IMR-90 (cell line): ENCODE data around the gene COL7A1. TPM values are rescaled to one million over a fixed set of nuclear protein-coding genes. Genes with fewer than 3 reads are reported as not detected.

Experiments
- ATAC-seq: fragments of 200-7000 bp; cut with Tn5 transposase; 2 replicates; pipeline ENCODE4 v1.9.1; 2020; ENCODE audit warnings: low read depth, mild to moderate bottlenecking, moderate library complexity
- BruUV-seq: library from RNA; stranded (reverse); fragments of 400-500 nt; replicated peaks from 2 replicates; lab custom pipeline; 2021; lab: Mats Ljungman, UMichigan
- CTCF ChIA-PET: fragments of 300-600 bp; formaldehyde crosslinking; extraction: SDS; loops from one replicate; lab custom pipeline; 2021; ENCODE audit warnings: antibody characterized with exemption; lab: Yijun Ruan, JAX
- POLR2A ChIA-PET: fragments of 300-600 bp; sonication (Branson Sonifier 250); formaldehyde crosslinking; loops from one replicate; lab custom pipeline; 2022; ENCODE audit warnings: antibody characterized with exemption; ENCODE audit not compliant: unreplicated experiment; lab: Charles Lee
- DNase-seq: peaks from one replicate; pipeline ENCODE4 v3.0.0; 2013
- H2AFZ ChIP-seq: replicated peaks from 2 replicates; pipeline ENCODE3; 2013; ENCODE audit warnings: low read length, mild to moderate bottlenecking; ENCODE audit not compliant: poor library complexity
- H2AK5ac ChIP-seq: 2 replicates; pipeline ENCODE4 v1.6.1; 2013; ENCODE audit warnings: low read depth, low read length, inconsistent platforms
- H2AK9ac ChIP-seq: replicated peaks from 2 replicates; pipeline ENCODE3; 2013; ENCODE audit warnings: mild to moderate bottlenecking, low read depth, low read length, moderate library complexity; ENCODE audit not compliant: poor library complexity
- H2BK120ac ChIP-seq: 2 replicates; pipeline ENCODE4 v1.6.1; 2013; ENCODE audit warnings: low read depth, low read length, inconsistent platforms
- H2BK15ac ChIP-seq: 3 replicates; pipeline ENCODE4 v1.6.1; 2013; ENCODE audit warnings: low read depth, low read length, inconsistent platforms
- H2BK20ac ChIP-seq: 2 replicates; pipeline ENCODE4 v1.6.1; 2013; ENCODE audit warnings: low read depth, mild to moderate bottlenecking, inconsistent platforms, low read length, moderate library complexity
- H2BK5ac ChIP-seq: 2 replicates; pipeline ENCODE4 v1.6.1; 2013; ENCODE audit warnings: mild to moderate bottlenecking, low read depth, low read length, inconsistent platforms; ENCODE audit not compliant: poor library complexity, severe bottlenecking
- H3K14ac ChIP-seq: replicated peaks from 2 replicates; pipeline ENCODE4 v1.6.1; 2013; ENCODE audit warnings: low read depth, low read length, inconsistent platforms
- H3K18ac ChIP-seq: 2 replicates; pipeline ENCODE4 v1.6.1; 2013; ENCODE audit warnings: low read depth, low read length, control low read depth
- H3K23ac ChIP-seq: 2 replicates; pipeline ENCODE4 v1.6.1; 2013; ENCODE audit warnings: low read depth, low read length, inconsistent platforms
- H3K27ac ChIP-seq: 2 replicates; pipeline ENCODE4 v1.5.1; 2013; ENCODE audit warnings: mild to moderate bottlenecking, control low read depth, low read length; ENCODE audit not compliant: insufficient read depth
- H3K27me3 ChIP-seq: 2 replicates; pipeline ENCODE4 v1.6.1; 2013; ENCODE audit warnings: low read length; ENCODE audit not compliant: control insufficient read depth, insufficient read depth
- H3K36me3 ChIP-seq: 2 replicates; pipeline ENCODE4 v1.6.1; 2013; ENCODE audit warnings: low read length, mixed read lengths; ENCODE audit not compliant: control insufficient read depth, insufficient read depth
- H3K4ac ChIP-seq: 2 replicates; pipeline ENCODE4 v1.6.1; 2013; ENCODE audit warnings: low read depth, low read length, inconsistent platforms
- H3K4me1 ChIP-seq: 2 replicates; pipeline ENCODE4 v1.6.1; 2013; ENCODE audit warnings: low read length, mixed read lengths; ENCODE audit not compliant: control insufficient read depth, insufficient read depth
- H3K4me2 ChIP-seq: 2 replicates; pipeline ENCODE4 v1.6.1; 2013; ENCODE audit warnings: low read depth, mild to moderate bottlenecking, control low read depth, low read length, moderate library complexity
- H3K4me3 ChIP-seq: 2 replicates; pipeline ENCODE4 v1.5.1; 2013; ENCODE audit warnings: low read depth, mild to moderate bottlenecking, control low read depth, low read length, moderate library complexity; ENCODE audit not compliant: insufficient read depth
- H3K56ac ChIP-seq: 2 replicates; pipeline ENCODE4 v1.6.1; 2013; ENCODE audit warnings: low read length, inconsistent platforms; ENCODE audit not compliant: insufficient read depth; ENCODE audit errors: extremely low read depth
- H3K79me1 ChIP-seq, 2 experiments: 2 replicates each; pipeline ENCODE4 v1.6.1; 2013; ENCODE audit warnings: low read length in 2 of 2, inconsistent platforms in 1 of 2, low read depth in 1 of 2
- H3K9ac ChIP-seq: 2 replicates; pipeline ENCODE4 v1.6.1; 2013; ENCODE audit warnings: low read depth, low read length, control low read depth
- H3K9me1 ChIP-seq: 2 replicates; pipeline ENCODE4 v1.6.1; 2013; ENCODE audit warnings: low read length, inconsistent platforms; ENCODE audit not compliant: insufficient read depth
- H3K9me3 ChIP-seq: 2 replicates; pipeline ENCODE4 v1.6.1; 2013; ENCODE audit warnings: low read length; ENCODE audit not compliant: control insufficient read depth, insufficient read depth
- H4K20me1 ChIP-seq: 2 replicates; pipeline ENCODE4 v1.6.1; 2013; ENCODE audit warnings: low read length, inconsistent platforms; ENCODE audit not compliant: insufficient read depth
- H4K5ac ChIP-seq: 2 replicates; pipeline ENCODE4 v1.6.1; 2013; ENCODE audit warnings: mild to moderate bottlenecking, low read depth, low read length, control low read depth
- H4K8ac ChIP-seq, 2 experiments: 2 replicates each; pipeline ENCODE4 v1.6.1; 2013; ENCODE audit warnings: low read depth in 2 of 2, low read length in 2 of 2, control low read depth in 1 of 2, inconsistent platforms in 1 of 2
- H4K91ac ChIP-seq: 2 replicates; pipeline ENCODE4 v1.6.1; 2013; ENCODE audit warnings: low read depth, low read length, inconsistent platforms; ENCODE audit not compliant: insufficient read depth
- CHD1 ChIP-seq: IDR thresholded peaks from 2 replicates; pipeline ENCODE4 v1.6.1; 2012; ENCODE audit warnings: low read depth, low read length, improper control_type of control experiment
- FOS ChIP-seq: fragments of 150-350 bp; IDR thresholded peaks from 2 replicates; pipeline ENCODE4 v1.6.1; 2016; ENCODE audit warnings: low read depth, low read length
- MAFK ChIP-seq: IDR thresholded peaks from 2 replicates; pipeline ENCODE4 v1.6.1; 2012; ENCODE audit warnings: low read depth, low read length, improper control_type of control experiment
- MXI1 ChIP-seq: IDR thresholded peaks from 2 replicates; pipeline ENCODE4 v1.6.1; 2012; ENCODE audit warnings: low read depth, mild to moderate bottlenecking, low read length, moderate library complexity, borderline replicate concordance
- POLR2A ChIP-seq: IDR thresholded peaks from 2 replicates; pipeline ENCODE4 v1.6.1; 2012; ENCODE audit warnings: mild to moderate bottlenecking, low read depth, low read length
- RAD21 ChIP-seq: IDR thresholded peaks from 2 replicates; pipeline ENCODE4 v1.6.1; 2012; ENCODE audit warnings: low read length, improper control_type of control experiment
- RCOR1 ChIP-seq: IDR thresholded peaks from 2 replicates; pipeline ENCODE4 v1.6.1; 2012; ENCODE audit warnings: mild to moderate bottlenecking, low read length, improper control_type of control experiment; ENCODE audit not compliant: insufficient replicate concordance
- SMC3 ChIP-seq: fragments of 150-350 bp; IDR thresholded peaks from 2 replicates; pipeline ENCODE4 v1.6.1; 2016; ENCODE audit warnings: low read depth, mild to moderate bottlenecking, antibody characterized with exemption, low read length, moderate library complexity
- WGBS, 2 experiments: methylation state at CpG; one replicate each; pipeline versions ENCODE4 v1.1.5 to v1.1.7; 2013; ENCODE audit warnings: missing lambda C conversion rate in 2 of 2; ENCODE audit not compliant: insufficient read length in 1 of 2; ENCODE audit errors: extremely low coverage in 2 of 2; 5-methylcytosine and 5-hydroxymethylcytosine counted together
- dilution Hi-C: fragments of 300-500 bp; cut with HindIII; formaldehyde crosslinking; loops from one replicate; pipeline ENCODE4 v1.14.3; 2018; ENCODE audit warnings: low sequenced_read_pairs; ENCODE audit not compliant: unreplicated experiment
- in situ Hi-C: fragments of 300-500 bp; cut with MboI; formaldehyde crosslinking; loops from 3 replicates; pipeline ENCODE4 v1.14.3; 2019; ENCODE audit warnings: low sequenced_read_pairs, inconsistent platforms, mixed read lengths
- intact Hi-C: fragments of 100-400 bp; cut with micrococcal nuclease; formaldehyde crosslinking; loops from 2 replicates; pipeline ENCODE4 v1.10.0; 2022
- polyA plus RNA-seq, 3 experiments: library from polyadenylated mRNA; depleted of rRNA; stranded (reverse); fragments of >200 nt; gene quantifications; 2 replicates each; pipeline ENCODE4 v1.2.3, GENCODE V29; 2012; ENCODE audit warnings: low replicate concordance in 1 of 3
- total RNA-seq: library from RNA; depleted of rRNA; stranded (reverse); fragments of >200 nt; gene quantifications from 2 replicates; pipeline ENCODE4 v1.2.3, GENCODE V29; 2012
- TF ChIP-seq, protein P1 (sequence below): conservative IDR thresholded peaks from 2 replicates; pipeline ENCODE4 v1.5.1; 2012; ENCODE audit warnings: mild to moderate bottlenecking, low read depth, low read length, improper control_type of control experiment

Gene COL7A1
- total and polyA plus RNA-seq, 2 of the 4 experiments (the other 2 are of a cell fraction) = 4.1 to 20.3 TPM

DNA sequence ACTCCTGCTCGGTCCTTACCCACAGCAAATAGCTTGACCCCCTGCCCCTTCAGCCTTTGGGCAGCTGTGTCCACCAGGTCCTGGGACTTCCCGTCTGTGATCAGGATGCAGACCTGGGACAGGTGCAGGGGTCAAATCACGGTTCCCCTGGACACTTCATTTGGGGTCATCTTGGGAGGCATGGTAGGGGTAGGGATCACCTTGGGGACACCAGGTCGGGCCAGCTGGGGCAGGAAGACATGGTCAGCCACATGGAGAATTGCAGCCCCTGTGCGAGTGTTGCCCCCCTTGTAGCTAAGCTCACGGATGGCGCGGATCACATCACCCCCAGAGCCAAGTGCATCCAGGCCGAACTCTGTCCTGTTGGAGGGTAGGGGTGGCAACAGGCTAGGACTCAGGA is 1.8 kb downstream of the COL7A1 start:
- Histone ChIP-seq H3K4me3 (no peak overlapping the region), H3K27me3 (no peaks in the 10 kb centered on the region), H4K91ac (no peak overlapping the region), H2AK5ac (peak overlapping the region; percentile 73; the same call in 1 of the 2 replicates), H2BK120ac (no peak overlapping the region; the same call in 1 of the 2 replicates), H2AK9ac (peak overlapping the region; percentile 57), H3K27ac (no peak overlapping the region), H3K14ac (0 out of 2 replicates have a peak overlapping the region, but pooled peaks have one; percentile 6), H4K20me1 (peaks cover 5% of the 10 kb centered on the region), H3K4me1 (peaks cover 39% of the 10 kb centered on the region), H2BK15ac (no peak overlapping the region), H3K4me2 (peak overlapping the region; percentile 13; the same call in 1 of the 2 replicates), H2BK5ac (no peak overlapping the region), H3K9ac (no peak overlapping the region), H4K5ac (no peak overlapping the region), H3K23ac (peak overlapping the region; percentile 42), H4K8ac (0 out of 4 replicates have a peak overlapping the region, but pooled peaks of 1 of the 2 experiments have one; percentile 13), H3K36me3 (peaks cover 49% of the 10 kb centered on the region), H3K9me1 (peaks cover 58% of the 10 kb centered on the region), H3K56ac (no peak overlapping the region), H3K4ac (peak overlapping the region; percentile 54; the same call in 1 of the 2 replicates), H3K18ac (no peak overlapping the region), H2AFZ (peak overlapping the region; percentile 35), H3K79me1 (peaks cover 29 to 86% of the 10 kb centered on the region in 2 experiments), H3K9me3 (no peaks in the 10 kb centered on the region), H2BK20ac (no peak overlapping the region)
- WGBS, 2 experiments = 90% methylated on average over 2 of the region's 9 CpGs; no CpG with 5 or more reads in 1 of the 2 experiments
- intact Hi-C loops = no loop called here
- CTCF ChIA-PET = no interaction called here
- POLR2A ChIA-PET = no interaction called here
- BruUV-seq = no TSS peak
- ATAC-seq (no peak), DNase-seq (no peak)
- in situ Hi-C loops = no loop called here
- dilution Hi-C loops = no loop called here
- TF ChIP-seq CHD1 (no peak), RAD21 (no peak), MAFK (no peak), RCOR1 (no peak), SMC3 (no peak), FOS (no peak), POLR2A (no peak), MXI1 (no peak)
- TF ChIP-seq, protein P1, sequence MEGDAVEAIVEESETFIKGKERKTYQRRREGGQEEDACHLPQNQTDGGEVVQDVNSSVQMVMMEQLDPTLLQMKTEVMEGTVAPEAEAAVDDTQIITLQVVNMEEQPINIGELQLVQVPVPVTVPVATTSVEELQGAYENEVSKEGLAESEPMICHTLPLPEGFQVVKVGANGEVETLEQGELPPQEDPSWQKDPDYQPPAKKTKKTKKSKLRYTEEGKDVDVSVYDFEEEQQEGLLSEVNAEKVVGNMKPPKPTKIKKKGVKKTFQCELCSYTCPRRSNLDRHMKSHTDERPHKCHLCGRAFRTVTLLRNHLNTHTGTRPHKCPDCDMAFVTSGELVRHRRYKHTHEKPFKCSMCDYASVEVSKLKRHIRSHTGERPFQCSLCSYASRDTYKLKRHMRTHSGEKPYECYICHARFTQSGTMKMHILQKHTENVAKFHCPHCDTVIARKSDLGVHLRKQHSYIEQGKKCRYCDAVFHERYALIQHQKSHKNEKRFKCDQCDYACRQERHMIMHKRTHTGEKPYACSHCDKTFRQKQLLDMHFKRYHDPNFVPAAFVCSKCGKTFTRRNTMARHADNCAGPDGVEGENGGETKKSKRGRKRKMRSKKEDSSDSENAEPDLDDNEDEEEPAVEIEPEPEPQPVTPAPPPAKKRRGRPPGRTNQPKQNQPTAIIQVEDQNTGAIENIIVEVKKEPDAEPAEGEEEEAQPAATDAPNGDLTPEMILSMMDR = no peak
